ENCODE data around the gene ANKRD27.

GRCh38 chr19:32692727-32693061 is 17.7 kb upstream of the ANKRD27 start:
- TF ChIP-seq CTCF (IDR thresholded peaks at IDR 0.05) (no peak), POLR2A (IDR thresholded peaks at IDR 0.05) (no peak)

All from esophagus squamous epithelium (tissue), 4 donors.